ENCODE measurements around the gene FARS2.

The FARS2 gene

DNA sequence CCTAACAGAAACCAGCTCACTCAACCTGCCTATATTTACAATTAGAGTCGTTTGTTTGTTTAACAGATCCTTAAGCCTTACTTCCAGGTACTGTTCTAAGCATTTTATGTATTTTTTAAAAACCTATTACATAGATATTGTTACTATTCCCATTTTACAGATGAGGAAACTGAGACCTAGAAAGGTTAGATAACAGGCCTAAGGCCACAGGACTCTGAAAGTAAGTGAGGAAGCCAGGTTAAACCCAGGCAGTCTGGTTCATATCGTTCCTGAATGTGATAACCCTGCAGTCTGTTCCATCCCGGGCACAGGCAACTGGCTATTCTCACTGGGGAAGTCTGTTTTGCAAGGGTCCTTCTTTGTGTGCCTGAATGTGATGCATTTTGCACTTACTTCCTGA is 322.2 kb downstream of the FARS2 start:
- no peaks in the 10 kb centered on the region for H3K36me3 ChIP-seq (ENCODE audit: control insufficient read depth, insufficient read depth, low read length)
- no peak overlapping the region for H3K27ac ChIP-seq (ENCODE audit: low read depth, low read length)
- H3K9ac ChIP-seq (ENCODE audit: low read length) = no peak overlapping the region
- H3K4me3 ChIP-seq (ENCODE audit: low read length) = no peak overlapping the region
- no peaks in the 10 kb centered on the region for H3K27me3 ChIP-seq (ENCODE audit: control insufficient read depth, insufficient read depth, low read length)
- no peaks in the 10 kb centered on the region for H3K4me1 ChIP-seq (ENCODE audit: control insufficient read depth, insufficient read depth, low read length)

GRCh38 chr6:5584078-5584482 is 322.8 kb downstream of the FARS2 start:
- Histone ChIP-seq H3K4me3 (ENCODE audit: low read length) (no peak overlapping the region), H3K4me1 (ENCODE audit: control insufficient read depth, insufficient read depth, low read length) (no peaks in the 10 kb centered on the region), H3K27me3 (ENCODE audit: control insufficient read depth, insufficient read depth, low read length) (no peaks in the 10 kb centered on the region), H3K9ac (ENCODE audit: low read length) (no peak overlapping the region), H3K27ac (ENCODE audit: low read depth, low read length) (no peak overlapping the region), H3K36me3 (ENCODE audit: control insufficient read depth, insufficient read depth, low read length) (no peaks in the 10 kb centered on the region)

DNA sequence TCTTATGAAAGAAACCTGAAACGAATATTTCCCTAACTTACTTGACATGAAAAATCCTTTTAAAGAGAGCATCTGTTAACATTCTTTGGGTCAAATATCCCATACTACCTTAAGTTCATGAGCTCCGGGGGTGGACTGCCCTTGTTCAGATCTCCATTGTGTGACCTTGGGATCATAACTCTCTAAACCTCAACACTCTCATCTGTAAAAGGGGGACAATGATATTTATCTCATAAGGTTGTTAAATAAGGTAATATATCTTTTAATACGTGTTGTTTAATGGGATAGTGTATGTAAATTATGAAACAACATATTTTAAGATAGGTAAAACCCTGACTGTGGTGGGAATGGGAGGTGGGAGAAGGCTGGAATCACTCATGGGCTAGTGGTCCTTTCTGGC is 326.3 kb downstream of the FARS2 start:
- no peaks in the 10 kb centered on the region for H3K36me3 ChIP-seq (ENCODE audit: control insufficient read depth, insufficient read depth, low read length)
- H3K27ac ChIP-seq (ENCODE audit: low read depth, low read length) = no peak overlapping the region
- no peak overlapping the region for H3K9ac ChIP-seq (ENCODE audit: low read length)
- H3K27me3 ChIP-seq (ENCODE audit: control insufficient read depth, insufficient read depth, low read length) = no peaks in the 10 kb centered on the region
- no peak overlapping the region for H3K4me3 ChIP-seq (ENCODE audit: low read length)
- H3K4me1 ChIP-seq (ENCODE audit: control insufficient read depth, insufficient read depth, low read length) = no peaks in the 10 kb centered on the region

DNA sequence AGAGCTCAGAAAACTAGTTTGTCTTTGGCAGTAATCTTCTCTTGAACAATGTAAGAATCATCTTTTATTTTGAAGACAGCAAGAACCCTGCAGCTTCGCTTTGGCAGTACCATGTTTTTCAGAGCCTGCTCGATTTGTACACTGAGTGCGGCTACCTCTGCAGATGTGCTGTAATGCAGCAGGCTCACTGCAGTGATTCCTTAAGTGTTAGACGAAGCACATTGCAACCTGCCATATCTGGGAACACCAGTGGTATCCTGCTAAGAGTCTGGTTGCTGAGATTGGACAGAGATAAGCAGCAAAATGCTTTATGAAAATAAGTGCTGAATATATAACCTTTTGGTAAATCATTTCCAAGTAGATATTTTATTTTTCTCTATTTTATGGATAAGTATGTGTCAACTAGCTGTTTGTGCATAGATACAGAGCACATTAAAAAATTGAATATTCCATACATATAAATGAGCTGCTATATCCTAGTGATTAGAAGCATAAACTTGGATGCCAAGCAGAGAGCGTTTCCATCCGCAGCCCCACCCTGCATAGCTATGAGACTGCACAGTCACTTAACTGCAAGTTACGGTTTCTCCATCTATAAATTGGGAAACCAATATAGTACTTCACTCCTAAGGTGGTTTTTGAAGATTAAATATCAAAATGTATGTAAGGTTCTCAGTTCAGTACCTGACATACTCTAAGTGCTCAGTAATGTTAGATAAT is 328.3 kb downstream of the FARS2 start:
- H3K4me3 ChIP-seq (ENCODE audit: low read length) = no peak overlapping the region
- no peaks in the 10 kb centered on the region for H3K36me3 ChIP-seq (ENCODE audit: control insufficient read depth, insufficient read depth, low read length)
- H3K27me3 ChIP-seq (ENCODE audit: control insufficient read depth, insufficient read depth, low read length) = no peaks in the 10 kb centered on the region
- H3K27ac ChIP-seq (ENCODE audit: low read depth, low read length) = no peak overlapping the region
- H3K9ac ChIP-seq (ENCODE audit: low read length) = no peak overlapping the region
- H3K4me1 ChIP-seq (ENCODE audit: control insufficient read depth, insufficient read depth, low read length) = no peaks in the 10 kb centered on the region

GRCh38 chr6:5590187-5590586 is 328.9 kb downstream of the FARS2 start:
- Histone ChIP-seq H3K4me1 (ENCODE audit: control insufficient read depth, insufficient read depth, low read length) (no peaks in the 10 kb centered on the region), H3K27ac (ENCODE audit: low read depth, low read length) (no peak overlapping the region), H3K27me3 (ENCODE audit: control insufficient read depth, insufficient read depth, low read length) (no peaks in the 10 kb centered on the region), H3K36me3 (ENCODE audit: control insufficient read depth, insufficient read depth, low read length) (no peaks in the 10 kb centered on the region), H3K4me3 (ENCODE audit: low read length) (no peak overlapping the region), H3K9ac (ENCODE audit: low read length) (no peak overlapping the region)

DNA sequence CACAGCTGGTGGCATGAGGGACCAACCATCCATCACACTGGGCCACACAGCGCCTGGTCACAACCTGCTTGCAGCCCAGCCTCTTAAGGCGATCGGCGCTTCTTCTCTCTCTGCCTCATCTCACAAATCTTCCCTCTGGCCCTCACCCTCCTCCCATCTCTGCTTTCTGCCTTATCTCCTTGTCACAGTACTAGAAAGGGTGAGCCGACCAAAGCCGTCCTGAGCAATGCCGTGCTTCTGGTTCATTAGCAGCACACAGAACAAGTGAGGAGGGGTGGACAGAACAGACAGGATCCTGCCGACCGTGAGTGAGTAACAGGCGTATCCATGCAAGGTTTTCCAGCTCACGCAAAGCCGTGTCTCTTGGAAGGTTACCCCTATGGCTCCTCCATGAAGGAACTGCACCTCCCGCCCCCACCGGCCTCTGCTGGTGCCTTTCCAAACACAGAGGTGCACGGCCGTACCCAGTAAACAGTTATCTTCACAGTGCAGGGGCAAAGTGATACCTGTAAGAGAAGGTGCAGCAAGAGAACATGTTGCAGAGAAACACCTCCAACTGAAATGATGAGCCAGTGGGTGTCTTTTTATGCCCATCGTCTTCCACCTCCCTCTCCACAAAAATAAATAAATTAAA is 331.7 kb downstream of the FARS2 start:
- Histone ChIP-seq H3K4me1 (ENCODE audit: control insufficient read depth, insufficient read depth, low read length) (no peaks in the 10 kb centered on the region), H3K36me3 (ENCODE audit: control insufficient read depth, insufficient read depth, low read length) (no peaks in the 10 kb centered on the region), H3K4me3 (ENCODE audit: low read length) (no peak overlapping the region), H3K9ac (ENCODE audit: low read length) (no peak overlapping the region), H3K27me3 (ENCODE audit: control insufficient read depth, insufficient read depth, low read length) (no peaks in the 10 kb centered on the region), H3K27ac (ENCODE audit: low read depth, low read length) (no peak overlapping the region)

DNA sequence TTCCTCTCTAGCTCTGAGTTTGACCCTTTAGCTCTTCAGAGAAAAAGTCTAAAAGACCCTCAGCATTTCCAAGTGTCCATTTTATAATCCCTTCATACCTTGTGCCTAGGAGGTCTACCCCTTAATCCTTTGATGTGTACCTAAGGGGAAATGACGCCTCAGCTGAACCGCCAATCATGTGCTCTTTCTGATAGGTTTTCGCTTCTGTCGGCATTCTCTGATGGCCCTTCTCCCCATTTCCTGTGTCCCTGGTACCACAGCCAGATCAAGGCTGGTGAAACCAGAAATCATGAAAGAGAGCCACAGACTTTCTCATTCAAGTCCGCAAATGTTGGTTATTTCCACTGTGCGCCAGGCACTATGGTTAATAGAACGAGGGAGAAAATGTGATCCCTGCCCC is 333.9 kb downstream of the FARS2 start:
- no peak overlapping the region for H3K9ac ChIP-seq (ENCODE audit: low read length)
- no peak overlapping the region for H3K27ac ChIP-seq (ENCODE audit: low read depth, low read length)
- H3K27me3 ChIP-seq (ENCODE audit: control insufficient read depth, insufficient read depth, low read length) = no peaks in the 10 kb centered on the region
- no peaks in the 10 kb centered on the region for H3K36me3 ChIP-seq (ENCODE audit: control insufficient read depth, insufficient read depth, low read length)
- H3K4me3 ChIP-seq (ENCODE audit: low read length) = no peak overlapping the region
- no peaks in the 10 kb centered on the region for H3K4me1 ChIP-seq (ENCODE audit: control insufficient read depth, insufficient read depth, low read length)

- no peaks in the 10 kb centered on the region for H3K27me3 ChIP-seq (ENCODE audit: control insufficient read depth, insufficient read depth, low read length)
- no peak overlapping the region for H3K4me3 ChIP-seq (ENCODE audit: low read length)
- H3K27ac ChIP-seq (ENCODE audit: low read depth, low read length) = no peak overlapping the region
- H3K36me3 ChIP-seq (ENCODE audit: control insufficient read depth, insufficient read depth, low read length) = no peaks in the 10 kb centered on the region
- H3K4me1 ChIP-seq (ENCODE audit: control insufficient read depth, insufficient read depth, low read length) = no peaks in the 10 kb centered on the region
- no peak overlapping the region for H3K9ac ChIP-seq (ENCODE audit: low read length)
These were observed 336.1 kb downstream of the FARS2 start for GRCh38 chr6:5597413-5597812.

DNA sequence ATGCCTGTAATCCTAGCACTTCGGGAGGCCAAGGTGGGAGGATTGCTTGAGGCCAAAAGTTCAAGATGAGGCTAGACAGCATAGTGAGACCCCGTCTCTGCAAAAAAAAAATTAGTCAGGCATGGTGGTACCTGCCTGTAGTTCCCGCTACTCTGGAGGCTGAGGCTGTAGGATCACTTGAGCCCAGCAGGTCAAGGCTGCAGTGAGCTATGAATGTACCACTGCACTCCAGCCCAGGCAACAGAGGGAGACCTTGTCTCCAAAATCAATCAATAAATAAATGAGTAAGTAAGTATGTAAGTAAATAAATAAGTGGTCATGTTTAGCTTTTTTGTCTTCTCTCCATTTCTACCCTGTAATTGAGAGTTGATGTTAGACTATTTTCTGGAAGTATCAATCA is 336.8 kb downstream of the FARS2 start:
- no peaks in the 10 kb centered on the region for H3K4me1 ChIP-seq (ENCODE audit: control insufficient read depth, insufficient read depth, low read length)
- H3K36me3 ChIP-seq (ENCODE audit: control insufficient read depth, insufficient read depth, low read length) = no peaks in the 10 kb centered on the region
- no peak overlapping the region for H3K9ac ChIP-seq (ENCODE audit: low read length)
- no peak overlapping the region for H3K27ac ChIP-seq (ENCODE audit: low read depth, low read length)
- H3K27me3 ChIP-seq (ENCODE audit: control insufficient read depth, insufficient read depth, low read length) = no peaks in the 10 kb centered on the region
- no peak overlapping the region for H3K4me3 ChIP-seq (ENCODE audit: low read length)

- no peak overlapping the region for H3K9ac ChIP-seq (ENCODE audit: low read length)
- no peak overlapping the region for H3K4me3 ChIP-seq (ENCODE audit: low read length)
- no peaks in the 10 kb centered on the region for H3K36me3 ChIP-seq (ENCODE audit: control insufficient read depth, insufficient read depth, low read length)
- no peak overlapping the region for H3K27ac ChIP-seq (ENCODE audit: low read depth, low read length)
- no peaks in the 10 kb centered on the region for H3K27me3 ChIP-seq (ENCODE audit: control insufficient read depth, insufficient read depth, low read length)
- no peaks in the 10 kb centered on the region for H3K4me1 ChIP-seq (ENCODE audit: control insufficient read depth, insufficient read depth, low read length)
These were observed 337.8 kb downstream of the FARS2 start for GRCh38 chr6:5599127-5599526.

DNA sequence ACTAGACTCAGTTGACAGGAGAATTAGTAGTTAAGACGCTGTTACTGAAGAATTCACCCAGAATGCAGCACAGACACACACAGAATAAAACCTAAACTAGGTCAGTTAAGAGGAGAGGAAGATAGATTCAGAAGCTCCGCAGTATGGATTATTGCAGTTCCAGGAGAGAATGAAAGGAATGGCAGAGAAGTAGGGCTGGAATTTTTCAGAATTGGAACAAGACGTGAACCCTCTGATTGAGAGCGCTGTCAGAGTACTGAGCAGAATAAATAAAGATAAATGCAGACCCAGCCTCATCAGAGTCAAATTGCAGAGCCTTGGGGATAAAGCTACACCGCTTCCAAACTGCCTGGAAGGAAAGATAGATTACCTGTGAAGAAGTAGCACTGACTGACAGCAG is 344.6 kb downstream of the FARS2 start:
- Histone ChIP-seq H3K27me3 (ENCODE audit: control insufficient read depth, insufficient read depth, low read length) (no peaks in the 10 kb centered on the region), H3K9ac (ENCODE audit: low read length) (no peak overlapping the region), H3K36me3 (ENCODE audit: control insufficient read depth, insufficient read depth, low read length) (no peaks in the 10 kb centered on the region), H3K4me1 (ENCODE audit: control insufficient read depth, insufficient read depth, low read length) (no peaks in the 10 kb centered on the region), H3K4me3 (ENCODE audit: low read length) (no peak overlapping the region), H3K27ac (ENCODE audit: low read depth, low read length) (no peak overlapping the region)

DNA sequence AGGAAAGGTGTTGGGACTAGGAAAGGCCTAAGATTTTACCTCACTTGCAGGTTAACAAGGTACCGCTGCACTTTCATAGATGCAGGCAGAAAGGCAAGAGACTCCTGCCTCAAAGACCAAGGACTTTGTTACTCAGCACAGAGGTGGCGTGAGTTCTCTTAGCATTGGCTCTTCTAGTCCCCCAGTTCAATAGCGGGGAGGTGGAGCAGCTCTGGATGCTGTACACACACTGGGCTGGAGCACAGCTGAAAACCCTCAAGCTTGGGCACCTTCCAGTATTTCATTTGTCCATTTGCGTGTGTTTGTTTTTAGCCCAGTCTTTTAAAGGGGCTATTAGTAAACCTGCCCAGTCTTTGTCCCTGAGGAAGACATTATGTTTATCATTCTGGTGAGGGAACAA is 345.2 kb downstream of the FARS2 start:
- Histone ChIP-seq H3K4me3 (ENCODE audit: low read length) (no peak overlapping the region), H3K4me1 (ENCODE audit: control insufficient read depth, insufficient read depth, low read length) (no peaks in the 10 kb centered on the region), H3K27me3 (ENCODE audit: control insufficient read depth, insufficient read depth, low read length) (no peaks in the 10 kb centered on the region), H3K27ac (ENCODE audit: low read depth, low read length) (no peak overlapping the region), H3K36me3 (ENCODE audit: control insufficient read depth, insufficient read depth, low read length) (no peaks in the 10 kb centered on the region), H3K9ac (ENCODE audit: low read length) (no peak overlapping the region)

DNA sequence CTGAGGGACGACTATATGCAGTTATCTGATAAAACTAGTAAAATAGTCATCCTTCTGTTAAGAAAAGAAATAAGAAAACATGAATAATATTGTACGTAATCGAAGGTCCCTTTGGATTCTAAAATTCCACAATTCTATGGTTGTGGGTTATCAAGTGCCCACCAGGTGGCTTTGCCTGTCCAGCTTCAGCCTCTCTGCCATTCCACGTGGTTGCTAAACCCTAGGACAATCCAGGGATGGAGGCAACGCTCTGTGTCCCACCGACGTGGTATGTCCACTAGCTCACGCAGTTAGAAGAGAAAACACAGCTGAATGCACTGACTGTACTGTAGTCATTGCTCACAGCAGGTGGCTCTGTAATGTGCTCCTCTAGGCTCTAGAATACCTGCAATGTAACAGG is 349.3 kb downstream of the FARS2 start:
- Histone ChIP-seq H3K27ac (ENCODE audit: low read depth, low read length) (no peak overlapping the region), H3K27me3 (ENCODE audit: control insufficient read depth, insufficient read depth, low read length) (no peaks in the 10 kb centered on the region), H3K9ac (ENCODE audit: low read length) (no peak overlapping the region), H3K36me3 (ENCODE audit: control insufficient read depth, insufficient read depth, low read length) (no peaks in the 10 kb centered on the region), H3K4me1 (ENCODE audit: control insufficient read depth, insufficient read depth, low read length) (no peaks in the 10 kb centered on the region), H3K4me3 (ENCODE audit: low read length) (no peak overlapping the region)

Data from rectal smooth muscle tissue (tissue), 1 donor.